GM10248 (cell line): Measurements from ENCODE around the gene SCTR.

Source experiments
- CTCF ChIA-PET: fragments of 300-600 bp; sonication (Branson Sonifier 250); formaldehyde crosslinking; extraction: SDS; loops from one replicate; lab custom pipeline; 2021; ENCODE audit warnings: antibody characterized with exemption; lab: Yijun Ruan, JAX
- POLR2A ChIA-PET: fragments of 350-650 bp; sonication (Branson Sonifier 250); formaldehyde crosslinking; extraction: SDS; loops from one replicate; lab custom pipeline; 2020; ENCODE audit warnings: antibody characterized with exemption; lab: Yijun Ruan, JAX
- DNase-seq: peaks from one replicate; pipeline ENCODE4 v3.0.0; 2012; ENCODE audit errors: extremely low spot score
- TF ChIP-seq, protein P1 (sequence below): IDR thresholded peaks from 2 replicates; pipeline ENCODE4 v1.5.1; 2012; ENCODE audit warnings: mild to moderate bottlenecking, low read depth; ENCODE audit errors: extremely low read depth, missing control alignments, control extremely low read depth

The SCTR gene

DNA sequence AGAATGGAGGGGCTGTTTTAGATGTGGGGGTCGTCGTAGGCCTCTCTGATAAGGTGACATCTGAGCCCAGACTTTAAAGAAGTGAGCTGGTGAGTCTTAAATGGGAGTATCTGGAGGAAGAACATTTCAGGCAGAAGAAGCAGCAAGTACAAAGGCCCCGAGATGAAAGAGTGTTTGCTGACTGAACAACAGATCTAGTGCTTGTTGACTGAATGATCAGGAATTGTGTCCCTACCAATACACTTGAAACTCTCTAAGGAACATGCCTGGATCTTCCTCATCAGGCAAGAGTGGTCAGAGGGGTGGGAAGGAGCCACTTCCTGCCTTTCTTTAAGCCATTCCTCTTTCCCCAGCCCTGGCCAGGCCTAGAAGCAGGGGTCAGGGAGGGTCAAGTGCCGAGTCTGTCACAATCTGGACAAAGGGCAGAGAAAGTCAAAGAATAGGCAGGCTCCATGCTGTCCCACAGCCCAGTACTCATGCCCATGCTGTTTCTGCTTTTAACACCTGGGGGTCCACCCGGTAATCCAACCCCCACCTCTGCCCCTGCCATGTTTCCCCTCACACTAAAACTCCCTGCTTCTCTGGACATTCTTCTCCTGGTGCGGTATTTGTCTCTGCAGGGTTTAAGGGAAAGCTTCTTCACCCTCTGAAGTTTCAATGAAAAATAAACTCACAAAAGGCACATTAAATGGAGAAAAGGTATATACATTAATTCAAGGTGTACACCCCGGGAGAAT is 95.6 kb downstream of the SCTR start:
- TF ChIP-seq, protein P1, sequence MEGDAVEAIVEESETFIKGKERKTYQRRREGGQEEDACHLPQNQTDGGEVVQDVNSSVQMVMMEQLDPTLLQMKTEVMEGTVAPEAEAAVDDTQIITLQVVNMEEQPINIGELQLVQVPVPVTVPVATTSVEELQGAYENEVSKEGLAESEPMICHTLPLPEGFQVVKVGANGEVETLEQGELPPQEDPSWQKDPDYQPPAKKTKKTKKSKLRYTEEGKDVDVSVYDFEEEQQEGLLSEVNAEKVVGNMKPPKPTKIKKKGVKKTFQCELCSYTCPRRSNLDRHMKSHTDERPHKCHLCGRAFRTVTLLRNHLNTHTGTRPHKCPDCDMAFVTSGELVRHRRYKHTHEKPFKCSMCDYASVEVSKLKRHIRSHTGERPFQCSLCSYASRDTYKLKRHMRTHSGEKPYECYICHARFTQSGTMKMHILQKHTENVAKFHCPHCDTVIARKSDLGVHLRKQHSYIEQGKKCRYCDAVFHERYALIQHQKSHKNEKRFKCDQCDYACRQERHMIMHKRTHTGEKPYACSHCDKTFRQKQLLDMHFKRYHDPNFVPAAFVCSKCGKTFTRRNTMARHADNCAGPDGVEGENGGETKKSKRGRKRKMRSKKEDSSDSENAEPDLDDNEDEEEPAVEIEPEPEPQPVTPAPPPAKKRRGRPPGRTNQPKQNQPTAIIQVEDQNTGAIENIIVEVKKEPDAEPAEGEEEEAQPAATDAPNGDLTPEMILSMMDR, result no peak
- ChIA-PET CTCF (interaction anchor here (1.5 to 2.6 kb wide), 2 partner anchors 12 to 48 kb away, joined by 3 to 8 read pairs; no protein-coding TSS in a partner anchor), POLR2A (no interaction called here)
- DNase-seq, result no peak

DNA sequence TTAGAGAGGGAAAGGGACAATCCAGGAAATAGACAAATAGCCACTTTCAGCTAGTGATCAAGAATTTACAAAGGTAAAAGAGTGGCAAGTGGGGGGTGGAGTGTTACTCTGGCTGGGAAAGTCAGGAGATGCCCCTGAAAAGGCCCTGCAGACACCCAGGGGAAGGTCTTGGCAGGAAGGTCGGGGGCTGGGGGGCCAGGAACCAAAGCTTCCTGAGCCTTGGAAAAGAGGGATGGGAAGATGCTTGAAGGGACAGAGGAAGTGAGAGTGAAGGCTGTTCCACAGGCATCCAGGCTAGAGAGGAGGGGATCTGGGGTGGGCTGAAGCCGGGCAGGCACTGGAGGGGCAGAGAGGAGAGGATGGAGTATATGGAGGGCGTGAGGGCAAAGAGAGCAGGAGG is 96.5 kb downstream of the SCTR start:
- DNase-seq, result no peak
- POLR2A ChIA-PET, result no interaction called here
- TF ChIP-seq, protein P1, result no peak
- CTCF ChIA-PET, result interaction anchor here (1.1 kb wide), 1 partner anchor 12 kb away, joined by 3 read pairs; no protein-coding TSS in a partner anchor

DNA sequence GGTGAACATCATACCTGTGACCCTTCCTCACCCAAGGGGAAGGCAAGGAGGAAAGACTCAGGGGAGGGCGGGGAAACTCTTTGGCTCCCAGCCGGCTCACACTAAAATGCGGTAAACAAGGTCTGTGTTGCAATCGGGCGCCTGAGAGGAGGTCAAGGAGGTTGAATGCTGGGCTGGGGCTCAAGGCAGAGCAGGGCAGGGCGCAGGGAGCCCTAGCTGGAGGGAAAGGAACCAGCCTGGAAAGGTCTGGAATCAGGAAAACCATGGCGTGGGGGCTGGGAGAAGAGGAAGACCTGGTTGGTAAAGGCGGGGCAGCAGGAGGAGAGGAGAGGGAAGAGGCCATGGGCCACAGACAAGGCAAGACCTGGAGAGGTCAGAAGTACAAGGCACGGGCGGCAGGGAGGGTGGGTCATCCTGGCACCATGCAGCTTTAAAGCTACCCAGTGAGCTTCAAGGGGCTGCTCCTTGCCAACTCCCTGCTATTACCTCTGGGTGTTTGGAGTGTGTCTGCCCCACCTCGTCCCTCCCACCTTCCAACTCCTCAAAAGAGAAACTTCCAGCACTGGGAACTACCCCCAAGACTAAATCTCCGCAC is 97.4 kb downstream of the SCTR start:
- ChIA-PET CTCF (interaction anchor here (1.1 kb wide), 1 partner anchor 11 kb away, joined by 3 read pairs; no protein-coding TSS in a partner anchor), POLR2A (no interaction called here)
- TF ChIP-seq, protein P1, result no peak
- DNase-seq, result no peak

DNA sequence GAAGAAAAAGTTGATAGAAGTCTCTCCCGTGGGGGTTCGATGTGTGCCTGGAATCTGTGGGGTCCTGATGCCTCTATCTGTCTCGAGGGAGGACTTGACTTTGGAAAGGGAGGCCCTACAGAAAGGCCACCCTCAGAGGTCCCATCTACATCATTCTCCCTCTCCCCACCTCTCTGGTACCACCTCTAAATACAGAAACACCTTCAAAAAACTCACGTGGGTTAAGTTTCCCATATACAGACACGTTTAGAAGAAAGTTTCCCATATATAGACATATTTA is 97.9 kb downstream of the SCTR start:
- DNase-seq, result no peak
- CTCF ChIA-PET, result no interaction called here
- POLR2A ChIA-PET, result no interaction called here
- TF ChIP-seq, protein P1, result no peak

DNA sequence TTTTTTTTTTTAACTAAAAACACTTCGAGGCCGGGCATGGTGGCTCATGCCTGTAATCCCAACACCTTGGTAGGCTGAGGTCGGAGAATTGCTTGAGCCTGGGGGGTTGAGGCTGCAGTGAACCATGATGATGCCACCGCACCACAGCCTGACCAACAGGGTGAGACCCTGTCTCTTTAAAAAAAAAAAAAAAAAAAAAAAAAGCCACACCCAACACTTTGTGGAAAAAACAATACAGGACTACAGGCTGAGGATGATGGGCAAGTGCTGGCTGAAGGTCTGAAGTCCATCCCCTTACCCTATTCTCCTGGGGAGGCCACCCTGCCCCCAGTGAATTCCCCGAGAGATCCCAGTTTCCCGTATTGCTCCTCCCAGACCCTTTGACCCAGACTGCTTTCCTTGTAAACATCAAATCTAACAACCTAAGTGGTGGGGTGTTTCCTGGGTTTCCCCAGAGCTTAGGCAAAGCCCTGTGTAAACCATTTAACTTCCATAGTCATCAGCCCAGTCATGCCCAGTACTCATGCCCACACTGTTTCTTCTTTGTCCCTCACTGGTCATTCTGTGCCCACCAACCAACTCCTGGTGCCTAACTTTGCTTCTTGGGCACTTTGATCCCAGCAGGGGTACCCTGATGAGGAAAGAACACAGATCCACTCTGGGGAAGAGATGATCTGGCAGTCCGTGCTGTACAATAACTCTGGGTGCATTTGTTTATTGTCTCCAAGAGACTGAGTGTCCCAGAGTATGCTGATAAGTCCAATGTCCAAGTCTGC is 98.5 kb downstream of the SCTR start:
- no peak for DNase-seq
- ChIA-PET CTCF (no interaction called here), POLR2A (no interaction called here)
- TF ChIP-seq, protein P1, result no peak

DNA sequence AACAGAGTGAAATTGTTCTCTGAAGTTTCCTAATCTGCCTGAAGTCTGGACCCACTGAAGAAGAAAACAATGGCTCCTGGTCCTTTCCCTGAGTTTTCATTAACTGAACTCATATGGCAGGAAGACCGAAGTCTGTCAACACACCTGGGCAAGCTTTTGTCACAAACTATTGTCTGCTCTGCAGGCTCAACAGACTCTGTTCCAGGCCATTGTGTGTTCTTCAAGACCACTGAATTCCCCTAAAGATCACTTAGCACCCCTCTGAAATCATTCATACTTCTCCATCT is 99.2 kb downstream of the SCTR start:
- ChIA-PET POLR2A (no interaction called here), CTCF (interaction anchor here (1.0 to 1.1 kb wide), 2 partner anchors 17 to 51 kb away, joined by 3 read pairs; no protein-coding TSS in a partner anchor)
- TF ChIP-seq, protein P1, result no peak
- DNase-seq, result no peak
